GM12874 (cell line): ENCODE results near the gene SELENOM.

Source experiments
- CTCF ChIP-seq: IDR thresholded peaks from 2 replicates; pipeline ENCODE4 v1.5.1; 2011; ENCODE audit warnings: low read depth, mild to moderate bottlenecking, control low read depth, low read length, moderate library complexity; ENCODE audit not compliant: insufficient read depth

The SELENOM gene

GRCh38 chr22:31148488-31148887 lies 41.1 kb upstream of the SELENOM start:
- no peak for TF ChIP-seq CTCF

GRCh38 chr22:31144223-31144622 lies 36.9 kb upstream of the SELENOM start:
- no peak for TF ChIP-seq CTCF

GRCh38 chr22:31143537-31143936 lies 36.2 kb upstream of the SELENOM start:
- no peak for TF ChIP-seq CTCF

- TF ChIP-seq CTCF = no peak
Observed at GRCh38 chr22:31143038-31143437, 35.7 kb upstream of the SELENOM start.

GRCh38 chr22:31142285-31142684 lies 34.9 kb upstream of the SELENOM start:
- no peak for TF ChIP-seq CTCF

- TF ChIP-seq CTCF = no peak
Observed at GRCh38 chr22:31141551-31141950, 34.2 kb upstream of the SELENOM start.

GRCh38 chr22:31140746-31141145 lies 33.4 kb upstream of the SELENOM start:
- no peak for TF ChIP-seq CTCF
